NCI-H1436 treated with DMSO at 0.1 percent for 48 hours (cell line): ENCODE data around the gene BLOC1S4.
"Not testable (repeated sequence)": the region's sequence is repeated elsewhere in the genome, so short reads cannot be mapped to it uniquely, and the experiment has no call there.

ENCODE experiments used
- DNase-seq: peaks from one replicate; lab custom pipeline; 2025; lab: John Stamatoyannopoulos, UW

Gene BLOC1S4

GRCh38 chr4:6718932-6719610 lies 3.1 kb downstream of the BLOC1S4 start:
- no peak for DNase-seq

GRCh38 chr4:6719611-6720179 lies 3.7 kb downstream of the BLOC1S4 start:
- DNase-seq, result no peak

- DNase-seq, result no peak
These were observed 4.3 kb downstream of the BLOC1S4 start for GRCh38 chr4:6720202-6720699.

- DNase-seq, result no peak
These were observed 5.1 kb downstream of the BLOC1S4 start for GRCh38 chr4:6721121-6721520.

- DNase-seq, result no peak
These were observed 6.9 kb downstream of the BLOC1S4 start for GRCh38 chr4:6722891-6723290.

- DNase-seq, result no peak
These were observed 7.9 kb downstream of the BLOC1S4 start for GRCh38 chr4:6723851-6724250.

- DNase-seq, result no peak
These were observed 8.6 kb downstream of the BLOC1S4 start for GRCh38 chr4:6724421-6725111.

GRCh38 chr4:6725427-6725961 lies 9.5 kb downstream of the BLOC1S4 start:
- not testable (repeated sequence) for DNase-seq

GRCh38 chr4:6727081-6727942 lies 11.3 kb downstream of the BLOC1S4 start:
- no peak for DNase-seq

- no peak for DNase-seq
These were observed 11.9 kb downstream of the BLOC1S4 start for GRCh38 chr4:6727943-6728250.

GRCh38 chr4:6728320-6729029 lies 12.5 kb downstream of the BLOC1S4 start:
- DNase-seq, result no peak

- DNase-seq, result no peak
These were observed 14.8 kb downstream of the BLOC1S4 start for GRCh38 chr4:6730603-6731317.

- no peak for DNase-seq
These were observed 15.3 kb downstream of the BLOC1S4 start for GRCh38 chr4:6731318-6731675.

- DNase-seq, result no peak
These were observed 15.8 kb downstream of the BLOC1S4 start for GRCh38 chr4:6731780-6732179.

- no peak for DNase-seq
These were observed 16.7 kb downstream of the BLOC1S4 start for GRCh38 chr4:6732441-6733357.

GRCh38 chr4:6733358-6734164 lies 17.6 kb downstream of the BLOC1S4 start:
- DNase-seq, result no peak

- DNase-seq, result no peak
These were observed 18.3 kb downstream of the BLOC1S4 start for GRCh38 chr4:6734165-6734786.

GRCh38 chr4:6739920-6740319 lies 23.9 kb downstream of the BLOC1S4 start:
- no peak for DNase-seq

GRCh38 chr4:6740347-6740746 lies 24.4 kb downstream of the BLOC1S4 start:
- no peak for DNase-seq
